Measurements from ENCODE around the gene DNAJA4.

Gene DNAJA4

GRCh38 chr15:78264304-78265136, at the start of gene DNAJA4:
Gene DNAJA4, plus strand, starts transcription at chr15:78264562. Its CDS starts 202 bp downstream, at chr15:78264764.
- DNase-seq (ENCODE audit: insufficient read length, low spot score) (peak; percentile 57), FAIRE-seq (no peak)

GRCh38 chr15:78216276-78217104, 47.9 kb upstream of the DNAJA4 start:
- no peak for FAIRE-seq
- no peak for DNase-seq (ENCODE audit: insufficient read length, low spot score)

DNA sequence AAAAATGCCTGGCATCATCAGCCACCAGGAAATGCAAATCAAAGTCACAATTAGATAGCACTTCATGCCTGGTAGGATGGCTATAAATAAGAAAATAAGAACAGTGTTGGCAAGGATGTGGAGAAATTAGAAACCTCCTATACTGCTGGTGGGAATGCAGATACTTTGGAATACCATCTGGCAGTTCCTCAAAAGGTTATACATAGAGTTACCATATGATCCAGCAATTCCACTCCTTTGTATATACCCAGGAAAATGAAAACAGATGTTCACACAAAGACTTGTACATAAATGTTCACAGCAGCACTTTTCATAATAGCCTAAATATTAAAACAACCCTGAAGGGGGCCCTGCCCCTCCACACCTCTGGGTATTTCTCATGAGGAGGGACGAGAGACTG, 43.6 kb upstream of the DNAJA4 start:
- DNase-seq (ENCODE audit: insufficient read length, low spot score) (no peak), FAIRE-seq (no peak)

- no peak for DNase-seq (ENCODE audit: insufficient read length, low spot score)
- no peak for FAIRE-seq
Observed at GRCh38 chr15:78222745-78223395, 41.5 kb upstream of the DNAJA4 start.

- no peak for FAIRE-seq
- no peak for DNase-seq (ENCODE audit: insufficient read length, low spot score)
Observed at GRCh38 chr15:78223396-78224022, 40.9 kb upstream of the DNAJA4 start.

- DNase-seq (ENCODE audit: insufficient read length, low spot score) (no peak), FAIRE-seq (no peak)
Observed at GRCh38 chr15:78224023-78224411, 40.3 kb upstream of the DNAJA4 start.

DNA sequence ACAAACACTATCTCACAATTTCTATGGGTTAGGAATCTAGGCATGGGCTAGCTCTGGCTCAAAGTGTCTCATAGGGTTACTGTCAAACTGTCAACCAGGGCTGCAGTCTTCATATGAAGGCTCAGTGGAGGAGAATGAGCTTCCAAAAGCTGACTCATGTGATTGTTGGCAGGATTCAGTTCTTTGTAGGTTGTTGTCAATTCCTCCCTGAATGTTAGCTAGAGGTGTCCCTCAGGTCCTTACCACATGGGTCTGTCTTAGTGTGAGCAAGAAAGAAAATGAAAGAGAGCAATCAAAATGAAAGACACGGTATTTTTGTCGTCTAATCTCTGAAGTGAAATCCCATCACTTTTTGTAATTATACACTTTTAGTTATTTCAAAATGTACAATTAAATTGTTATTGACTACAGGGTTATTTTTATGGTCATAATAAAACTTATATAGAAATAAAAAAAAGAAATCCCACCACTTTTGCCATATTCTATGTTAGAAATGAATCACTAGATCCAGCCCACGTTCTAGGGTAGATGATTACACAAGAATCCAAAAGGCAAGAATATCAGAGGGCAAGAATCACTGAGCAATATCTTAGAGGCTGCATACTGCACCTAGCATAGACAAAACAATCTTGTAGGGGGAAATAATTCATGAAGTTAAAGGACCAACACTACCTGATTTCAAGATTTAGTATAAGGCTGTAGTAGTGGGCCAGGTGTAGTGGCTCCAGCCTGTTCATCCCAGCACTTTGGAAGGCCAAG, 38.4 kb upstream of the DNAJA4 start:
- DNase-seq (ENCODE audit: insufficient read length, low spot score) (peak; percentile 33), FAIRE-seq (no peak)

GRCh38 chr15:78228356-78228996, 35.9 kb upstream of the DNAJA4 start:
- FAIRE-seq, result no peak

DNA sequence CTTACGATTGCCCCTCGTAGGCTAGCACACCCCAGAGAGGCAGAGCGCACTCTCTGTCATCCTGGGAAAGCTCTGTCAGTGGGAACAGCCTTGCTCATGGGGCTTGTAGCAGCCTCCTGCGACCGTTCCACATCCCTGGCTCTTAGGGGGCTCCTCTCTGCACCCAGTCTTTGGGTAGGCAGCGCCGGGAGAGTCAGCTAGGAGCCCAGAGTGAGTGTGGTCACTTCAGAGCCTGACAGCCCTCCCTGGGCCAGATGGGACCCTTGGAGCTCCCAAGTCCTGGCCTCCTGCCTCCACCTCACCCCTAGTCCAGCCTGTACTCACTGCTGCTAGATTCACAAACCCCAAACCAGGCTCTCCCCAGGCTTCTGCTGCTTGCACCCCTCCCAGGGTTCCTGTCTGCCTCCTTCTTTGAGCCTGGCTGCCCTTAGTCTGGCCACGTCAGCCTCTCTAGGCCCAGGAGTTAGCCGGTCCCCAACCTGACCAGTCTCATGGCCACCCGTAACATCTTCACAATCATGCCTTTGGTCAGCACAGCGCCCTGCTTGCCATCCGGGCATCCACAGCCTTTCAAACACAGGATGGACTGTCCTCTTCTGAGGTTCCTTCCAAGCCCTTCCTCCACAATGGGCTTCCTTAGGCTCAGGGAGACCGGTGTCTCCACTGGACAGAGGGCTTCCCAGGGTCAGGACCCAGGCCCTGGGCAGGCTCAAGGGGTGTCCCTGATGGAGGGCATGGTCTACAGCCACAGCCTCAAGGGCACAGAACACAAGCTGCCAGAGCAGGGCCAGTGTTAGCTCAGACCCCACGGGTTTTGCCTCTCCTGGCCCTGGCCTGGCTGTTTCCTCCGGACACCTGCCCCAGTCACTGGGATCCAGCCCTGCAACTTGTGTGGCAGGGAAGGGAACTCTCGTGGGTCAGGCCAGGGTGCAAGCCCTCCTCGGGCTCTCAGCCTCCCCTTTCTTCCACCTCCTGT, 34.6 kb upstream of the DNAJA4 start:
- FAIRE-seq (no peak), DNase-seq (ENCODE audit: insufficient read length, low spot score) (no peak)

More at GRCh38 chr15:78228356-78228996, 35.9 kb upstream of the DNAJA4 start:
- DNase-seq (ENCODE audit: insufficient read length, low spot score), result no peak

DNA sequence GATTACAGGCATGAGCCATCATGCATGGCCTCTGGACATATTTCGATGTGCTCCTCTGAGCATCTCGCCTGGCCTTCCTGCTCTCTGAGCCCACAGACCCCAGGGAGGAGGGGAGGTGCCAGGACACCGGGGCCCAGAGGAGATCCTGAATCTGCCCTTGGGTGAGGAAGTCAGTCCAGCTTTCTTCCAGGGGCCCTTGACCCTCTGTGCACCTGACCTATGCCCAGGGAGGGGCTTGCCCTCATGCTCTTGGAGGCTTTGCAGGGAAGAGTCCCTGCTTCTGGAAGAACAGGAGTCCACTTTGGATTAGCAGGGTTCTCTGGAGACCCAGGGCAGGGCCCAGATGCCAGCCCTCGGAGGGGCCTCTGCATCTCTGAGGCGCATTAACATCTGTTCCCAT, 31.4 kb upstream of the DNAJA4 start:
- DNase-seq (ENCODE audit: insufficient read length, low spot score) (no peak), FAIRE-seq (no peak)

GRCh38 chr15:78233496-78233895, 30.9 kb upstream of the DNAJA4 start:
- FAIRE-seq, result no peak
- no peak for DNase-seq (ENCODE audit: insufficient read length, low spot score)

DNA sequence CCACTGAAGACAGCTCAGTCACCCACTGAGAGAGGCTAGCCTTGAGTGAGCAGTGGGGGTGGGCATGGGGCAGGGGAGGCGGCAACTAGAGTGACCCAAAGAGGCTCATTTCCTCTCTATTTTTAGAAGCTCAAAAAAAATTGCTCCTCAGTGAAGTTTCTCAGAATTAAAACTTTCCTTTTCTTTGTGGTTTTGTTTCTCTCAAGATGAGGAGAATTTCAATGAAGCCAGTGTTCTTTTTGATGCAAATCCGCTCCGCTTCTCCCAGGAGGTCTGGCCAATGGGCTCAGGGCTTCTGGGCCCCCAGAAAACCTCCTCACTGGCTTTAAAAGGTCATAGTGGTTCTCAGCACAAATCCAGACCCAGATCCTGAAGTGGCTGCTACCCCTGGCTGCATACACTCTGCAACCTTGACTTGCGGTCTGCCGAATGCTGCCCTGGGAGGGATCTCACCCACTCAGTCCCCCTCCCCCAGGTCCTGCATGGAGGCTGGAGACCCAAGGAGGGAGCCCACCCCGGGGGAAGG, 29.8 kb upstream of the DNAJA4 start, which contains the start of gene ACSBG1:
Gene ACSBG1, minus strand, starts transcription at position 51 of the 526 bp plus-strand sequence. CDS start 64 bp downstream, outside the sequence.
- DNase-seq (ENCODE audit: insufficient read length, low spot score), result no peak
- no peak for FAIRE-seq

DNA sequence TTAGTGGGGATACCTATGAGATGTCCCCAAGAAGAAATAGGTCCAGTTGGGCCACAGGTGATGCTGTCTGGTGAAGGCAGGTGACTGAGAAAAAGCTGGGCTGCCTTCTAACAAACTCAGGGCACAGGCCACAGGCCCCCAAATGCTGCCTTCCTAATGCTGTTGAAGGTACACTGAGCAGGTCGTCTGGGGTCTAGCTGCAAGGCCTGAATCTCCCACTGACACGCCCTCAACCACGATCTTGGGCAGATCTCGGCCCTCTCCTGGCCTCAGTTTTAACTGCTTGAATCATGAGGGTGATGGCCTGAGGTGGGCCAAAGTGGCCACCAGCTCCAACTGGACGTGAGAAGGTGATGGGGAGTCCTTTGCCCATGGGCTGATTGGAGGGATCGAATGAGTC, 27.9 kb upstream of the DNAJA4 start:
- no peak for FAIRE-seq
- DNase-seq (ENCODE audit: insufficient read length, low spot score), result no peak

- FAIRE-seq (no peak), DNase-seq (ENCODE audit: insufficient read length, low spot score) (no peak)
Observed at GRCh38 chr15:78237146-78237545, 27.2 kb upstream of the DNAJA4 start.

- DNase-seq (ENCODE audit: insufficient read length, low spot score) (no peak), FAIRE-seq (no peak)
Observed at GRCh38 chr15:78239811-78240210, 24.6 kb upstream of the DNAJA4 start.

- peak; percentile 80 for FAIRE-seq
- peak; percentile 94 for DNase-seq (ENCODE audit: insufficient read length, low spot score)
Observed at GRCh38 chr15:78241017-78241416, 23.3 kb upstream of the DNAJA4 start.

- FAIRE-seq, result no peak
- DNase-seq (ENCODE audit: insufficient read length, low spot score), result no peak
Observed at GRCh38 chr15:78242128-78242527, 22.2 kb upstream of the DNAJA4 start.

DNA sequence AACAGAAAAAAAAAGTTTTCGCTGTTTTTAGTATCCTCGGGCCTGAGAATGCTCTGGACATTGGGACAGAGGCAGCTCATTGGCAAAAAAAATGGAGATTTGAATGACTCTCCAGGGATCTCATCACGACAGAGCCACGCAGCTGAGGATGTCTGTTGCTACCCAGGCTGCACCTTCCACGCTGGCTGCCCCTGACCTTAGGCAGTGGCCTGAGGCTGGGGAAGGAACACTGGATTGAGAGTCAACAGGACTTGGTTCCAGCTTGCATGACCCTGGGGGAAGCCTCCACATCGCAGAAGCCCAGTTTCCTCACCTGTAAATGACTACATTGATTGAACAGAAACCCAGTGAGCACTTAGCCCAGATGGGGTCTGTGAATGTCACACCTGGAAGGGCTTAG, 21.3 kb upstream of the DNAJA4 start:
- FAIRE-seq (no peak), DNase-seq (ENCODE audit: insufficient read length, low spot score) (no peak)
